Panc1 (cell line): ENCODE results near the gene EPHB1. TPM values are rescaled to one million over a fixed set of nuclear protein-coding genes. Genes with fewer than 3 reads are reported as not detected.

Source experiments
- ATAC-seq: fragments of 200-7000 bp; cut with Tn5 transposase; 2 replicates; pipeline ENCODE4 v1.9.1; 2020; ENCODE audit warnings: mild to moderate bottlenecking, moderate library complexity
- BruUV-seq: library from RNA; stranded (reverse); fragments of 400-500 nt; replicated peaks from 2 replicates; lab custom pipeline; 2021; lab: Mats Ljungman, UMichigan
- CTCF ChIA-PET: fragments of 300-600 bp; sonication (Branson Sonifier 250); formaldehyde crosslinking; loops from one replicate; lab custom pipeline; 2022; ENCODE audit warnings: antibody characterized with exemption; lab: Charles Lee
- POLR2A ChIA-PET: fragments of 300-600 bp; sonication (Branson Sonifier 250); formaldehyde crosslinking; loops from one replicate; lab custom pipeline; 2022; ENCODE audit warnings: antibody characterized with exemption; lab: Charles Lee
- DNase-seq: peaks from one replicate; pipeline ENCODE4 v3.0.0-alpha.2; 2010; ENCODE audit warnings: low read depth, low spot score
- H3K27ac ChIP-seq: 2 replicates; pipeline ENCODE4 v1.5.1; 2011; ENCODE audit warnings: mild to moderate bottlenecking, low read length, inconsistent platforms
- H3K27me3 ChIP-seq: fragments of 200-500 bp; sonication (Bioruptor generic); 2 replicates; pipeline ENCODE4 v1.6.0; 2014; ENCODE audit warnings: low read length, inconsistent platforms; ENCODE audit not compliant: control insufficient read depth, insufficient read depth
- H3K36me3 ChIP-seq: fragments of 200-500 bp; sonication (Bioruptor generic); 2 replicates; pipeline ENCODE4 v1.5.1; 2014; ENCODE audit warnings: inconsistent platforms, mild to moderate bottlenecking, low read length, moderate library complexity; ENCODE audit not compliant: control insufficient read depth, insufficient read depth
- H3K4me1 ChIP-seq: 2 replicates; pipeline ENCODE4 v1.5.1; 2011; ENCODE audit warnings: inconsistent platforms, mild to moderate bottlenecking, low read length, moderate library complexity; ENCODE audit not compliant: control insufficient read depth, insufficient read depth
- H3K4me3 ChIP-seq, 2 experiments: 2 replicates each; pipeline ENCODE4 v1.5.1; 2011 to 2012; ENCODE audit warnings: low read depth in 2 of 2, low read length in 2 of 2, mild to moderate bottlenecking in 2 of 2, inconsistent platforms in 1 of 2, moderate library complexity in 1 of 2
- H3K9me3 ChIP-seq: fragments of 200-500 bp; sonication (Bioruptor generic); 2 replicates; pipeline ENCODE4 v1.5.1; 2014; ENCODE audit warnings: low read depth, mild to moderate bottlenecking, inconsistent platforms, low read length, moderate library complexity; ENCODE audit not compliant: control insufficient read depth, insufficient read depth
- POLR2AphosphoS5 ChIP-seq: IDR thresholded peaks from 2 replicates; pipeline ENCODE4 v1.6.1; 2012; ENCODE audit warnings: mild to moderate bottlenecking, low read depth, low read length, moderate library complexity
- SIN3A ChIP-seq: IDR thresholded peaks from 2 replicates; pipeline ENCODE4 v1.6.1; 2012; ENCODE audit warnings: low read depth, mild to moderate bottlenecking, low read length, moderate library complexity, borderline replicate concordance; ENCODE audit not compliant: insufficient read depth
- TCF7L2 ChIP-seq: IDR thresholded peaks from 2 replicates; pipeline ENCODE4 v1.6.1; 2011; ENCODE audit warnings: mild to moderate bottlenecking, low read depth, low read length, inconsistent platforms
- in situ Hi-C: cut with HindIII; loops from 2 replicates; pipeline ENCODE4 v1.10.0; 2016; ENCODE audit warnings: low sequenced_read_pairs, low pct_unique_long_range_greater_than_20kb
- intact Hi-C: fragments of 100-400 bp; cut with micrococcal nuclease; formaldehyde crosslinking; loops from one replicate; pipeline ENCODE4 v1.10.0; 2022; ENCODE audit not compliant: unreplicated experiment
- total RNA-seq: library from RNA; stranded (reverse); gene quantifications from one replicate; pipeline ENCODE4 v1.2.1, GENCODE V29; 2021; ENCODE audit not compliant: unreplicated experiment
- TF ChIP-seq, protein P1 (sequence below): fragments of 450-650 bp; IDR thresholded peaks from 2 replicates; pipeline ENCODE4 v1.5.1; 2017; ENCODE audit warnings: mild to moderate bottlenecking
- TF ChIP-seq, protein P2 (sequence below), 2 experiments: IDR thresholded peaks; 2 replicates each; pipeline ENCODE4 v1.6.1; 2011 to 2012; ENCODE audit warnings: low read depth in 2 of 2, control low read depth in 1 of 2, low read length in 1 of 2, mild to moderate bottlenecking in 1 of 2, moderate library complexity in 1 of 2; ENCODE audit not compliant: insufficient read depth in 1 of 2

EPHB1 gene
- total RNA-seq, 1 experiment from 2014 or later: 0.46 TPM

DNA sequence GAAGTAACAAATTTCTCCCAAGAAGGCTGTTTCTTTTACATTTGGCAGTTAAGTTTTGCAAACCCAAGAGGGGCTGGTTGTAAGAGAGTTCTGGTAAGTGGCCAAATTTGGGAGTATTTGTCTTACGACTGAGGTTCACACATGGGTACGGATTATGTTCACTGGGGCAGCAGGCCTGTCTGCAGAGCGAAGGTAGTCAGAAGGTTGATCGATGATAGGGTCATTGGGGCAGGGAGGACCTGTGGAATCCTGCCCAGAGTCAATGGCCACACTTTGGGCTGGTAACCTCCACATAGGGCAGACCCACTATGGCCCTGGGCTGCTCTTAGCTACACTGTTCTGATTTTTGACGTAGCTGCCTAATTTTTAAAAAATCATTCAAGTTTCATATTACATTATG lies 368.6 kb downstream of the EPHB1 start:
- in situ Hi-C loops: no loop called here
- intact Hi-C loops: no loop called here
- no peaks in the 10 kb centered on the region for H3K9me3 ChIP-seq
- no peaks in the 10 kb centered on the region for H3K36me3 ChIP-seq
- no peak overlapping the region for H3K27ac ChIP-seq
- H3K4me3 ChIP-seq: no peak overlapping the region
- DNase-seq (no peak), ATAC-seq (no peak)
- BruUV-seq: no TSS peak
- TF ChIP-seq, protein P1, sequence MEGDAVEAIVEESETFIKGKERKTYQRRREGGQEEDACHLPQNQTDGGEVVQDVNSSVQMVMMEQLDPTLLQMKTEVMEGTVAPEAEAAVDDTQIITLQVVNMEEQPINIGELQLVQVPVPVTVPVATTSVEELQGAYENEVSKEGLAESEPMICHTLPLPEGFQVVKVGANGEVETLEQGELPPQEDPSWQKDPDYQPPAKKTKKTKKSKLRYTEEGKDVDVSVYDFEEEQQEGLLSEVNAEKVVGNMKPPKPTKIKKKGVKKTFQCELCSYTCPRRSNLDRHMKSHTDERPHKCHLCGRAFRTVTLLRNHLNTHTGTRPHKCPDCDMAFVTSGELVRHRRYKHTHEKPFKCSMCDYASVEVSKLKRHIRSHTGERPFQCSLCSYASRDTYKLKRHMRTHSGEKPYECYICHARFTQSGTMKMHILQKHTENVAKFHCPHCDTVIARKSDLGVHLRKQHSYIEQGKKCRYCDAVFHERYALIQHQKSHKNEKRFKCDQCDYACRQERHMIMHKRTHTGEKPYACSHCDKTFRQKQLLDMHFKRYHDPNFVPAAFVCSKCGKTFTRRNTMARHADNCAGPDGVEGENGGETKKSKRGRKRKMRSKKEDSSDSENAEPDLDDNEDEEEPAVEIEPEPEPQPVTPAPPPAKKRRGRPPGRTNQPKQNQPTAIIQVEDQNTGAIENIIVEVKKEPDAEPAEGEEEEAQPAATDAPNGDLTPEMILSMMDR: no peak
- TF ChIP-seq, protein P2, sequence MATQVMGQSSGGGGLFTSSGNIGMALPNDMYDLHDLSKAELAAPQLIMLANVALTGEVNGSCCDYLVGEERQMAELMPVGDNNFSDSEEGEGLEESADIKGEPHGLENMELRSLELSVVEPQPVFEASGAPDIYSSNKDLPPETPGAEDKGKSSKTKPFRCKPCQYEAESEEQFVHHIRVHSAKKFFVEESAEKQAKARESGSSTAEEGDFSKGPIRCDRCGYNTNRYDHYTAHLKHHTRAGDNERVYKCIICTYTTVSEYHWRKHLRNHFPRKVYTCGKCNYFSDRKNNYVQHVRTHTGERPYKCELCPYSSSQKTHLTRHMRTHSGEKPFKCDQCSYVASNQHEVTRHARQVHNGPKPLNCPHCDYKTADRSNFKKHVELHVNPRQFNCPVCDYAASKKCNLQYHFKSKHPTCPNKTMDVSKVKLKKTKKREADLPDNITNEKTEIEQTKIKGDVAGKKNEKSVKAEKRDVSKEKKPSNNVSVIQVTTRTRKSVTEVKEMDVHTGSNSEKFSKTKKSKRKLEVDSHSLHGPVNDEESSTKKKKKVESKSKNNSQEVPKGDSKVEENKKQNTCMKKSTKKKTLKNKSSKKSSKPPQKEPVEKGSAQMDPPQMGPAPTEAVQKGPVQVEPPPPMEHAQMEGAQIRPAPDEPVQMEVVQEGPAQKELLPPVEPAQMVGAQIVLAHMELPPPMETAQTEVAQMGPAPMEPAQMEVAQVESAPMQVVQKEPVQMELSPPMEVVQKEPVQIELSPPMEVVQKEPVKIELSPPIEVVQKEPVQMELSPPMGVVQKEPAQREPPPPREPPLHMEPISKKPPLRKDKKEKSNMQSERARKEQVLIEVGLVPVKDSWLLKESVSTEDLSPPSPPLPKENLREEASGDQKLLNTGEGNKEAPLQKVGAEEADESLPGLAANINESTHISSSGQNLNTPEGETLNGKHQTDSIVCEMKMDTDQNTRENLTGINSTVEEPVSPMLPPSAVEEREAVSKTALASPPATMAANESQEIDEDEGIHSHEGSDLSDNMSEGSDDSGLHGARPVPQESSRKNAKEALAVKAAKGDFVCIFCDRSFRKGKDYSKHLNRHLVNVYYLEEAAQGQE (IDR thresholded peaks at IDR 0.05; ENCODE audit: insufficient read depth in 1 of 2, low read depth in 2 of 2, low read length in 1 of 2): no peak
- TF ChIP-seq POLR2AphosphoS5: no peak
- TF ChIP-seq SIN3A: no peak
- no peak for TF ChIP-seq TCF7L2
- H3K4me1 ChIP-seq: no peaks in the 10 kb centered on the region
- ChIA-PET POLR2A (no interaction called here), CTCF (no interaction called here)
- H3K27me3 ChIP-seq: peaks cover 8% of the 10 kb centered on the region; the same call in 1 of the 2 replicates

DNA sequence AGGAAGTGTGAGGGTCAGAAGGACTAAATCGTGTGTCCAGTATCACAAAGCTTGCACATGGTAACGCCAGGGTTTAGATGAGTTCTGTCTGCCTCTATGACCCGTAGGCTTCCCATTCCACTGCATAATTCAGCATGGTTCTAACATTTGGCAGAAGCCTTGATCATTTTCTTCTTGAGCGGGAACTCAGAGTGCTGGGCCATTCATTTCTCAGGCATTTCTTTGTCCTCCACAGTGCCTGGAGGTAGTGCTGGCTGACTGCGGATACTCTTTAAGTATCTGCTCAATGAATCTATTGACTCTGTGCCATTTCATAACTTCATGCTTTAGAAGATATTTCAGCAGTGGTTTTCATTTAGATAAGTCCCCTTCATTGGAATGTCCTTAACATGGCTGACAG lies 370.2 kb downstream of the EPHB1 start:
- Histone ChIP-seq H3K27ac (no peak overlapping the region), H3K27me3 (peaks cover 9% of the 10 kb centered on the region; the same call in 1 of the 2 replicates), H3K9me3 (no peaks in the 10 kb centered on the region), H3K4me3 (no peak overlapping the region), H3K36me3 (no peaks in the 10 kb centered on the region), H3K4me1 (no peaks in the 10 kb centered on the region)
- POLR2A ChIA-PET: no interaction called here
- no TSS peak for BruUV-seq
- in situ Hi-C loops: no loop called here
- TF ChIP-seq, protein P1: no peak
- no peak for TF ChIP-seq POLR2AphosphoS5
- CTCF ChIA-PET: no interaction called here
- ATAC-seq: no peak
- intact Hi-C loops: no loop called here
- no peak for DNase-seq
